H1 (cell line): ENCODE measurements around the gene NXN. TPM values are rescaled to one million over a fixed set of nuclear protein-coding genes. Genes with fewer than 3 reads are reported as not detected.

ENCODE experiments used
- ATF2 ChIP-seq: IDR thresholded peaks from 2 replicates; pipeline ENCODE4 v1.6.1; 2012; ENCODE audit warnings: low read length, inconsistent platforms
- polyA plus RNA-seq, 7 experiments: library from polyadenylated mRNA; depleted of rRNA in 3 of 7; stranded (reverse) in 5 of 7; unstranded in 2 of 7; fragments of >200 nt in 5 of 7; fragments of 200-250 nt in 2 of 7; gene quantifications; 1 replicate in 5 of 7; 2 replicates in 1 of 7; 4 replicates in 1 of 7; pipeline versions ENCODE4 v1.2.1 to v1.2.3, GENCODE V29; 2011 to 2013; ENCODE audit warnings: missing spikeins in 2 of 7, mixed read lengths in 2 of 7
- total RNA-seq: library from RNA; stranded (reverse); fragmentation: NEBNext Ultra II Directional; extraction: Animal tissue kit (Norgen Biotek cat#: 25700); gene quantifications from 2 replicates; pipeline ENCODE4 v1.2.1, GENCODE V29; 2021

The NXN gene
- total and polyA plus RNA-seq, 2 of the 8 experiments (the other 6 are each of a cell fraction or from before 2014, with no cell fraction given): 94.1 to 107 TPM

- TF ChIP-seq ATF2: no peak
- TF ChIP-seq, all 59 proteins: peak for 0
These were observed 32.5 kb upstream of the NXN start (continued) for GRCh38 chr17:1011760-1012735.
